ENCODE measurements around the gene MGAT5B.

- TF ChIP-seq EZH2 (IDR thresholded peaks at IDR 0.05; ENCODE audit: insufficient read depth, poor library complexity, severe bottlenecking) (no peak), EZH2phosphoT487 (IDR thresholded peaks at IDR 0.05; ENCODE audit: insufficient read depth, low read depth) (no peak)
These were observed 72.6 kb downstream of the MGAT5B start for GRCh38 chr17:76940738-76941350.
